Measurements from ENCODE around the gene GYS2. TPM values are rescaled to one million over a fixed set of nuclear protein-coding genes. Genes with fewer than 3 reads are reported as not detected.

GYS2 gene
- total RNA-seq, 1 experiment from 2014 or later = not detected

GRCh38 chr12:21650997-21651396 is 46.4 kb upstream of the GYS2 start:
- no peak for DNase-seq (ENCODE audit: low read depth, low spot score)
- H3K36me3 ChIP-seq (ENCODE audit: control insufficient read depth, insufficient read depth, low read length) = peaks cover 50% of the 10 kb centered on the region

DNA sequence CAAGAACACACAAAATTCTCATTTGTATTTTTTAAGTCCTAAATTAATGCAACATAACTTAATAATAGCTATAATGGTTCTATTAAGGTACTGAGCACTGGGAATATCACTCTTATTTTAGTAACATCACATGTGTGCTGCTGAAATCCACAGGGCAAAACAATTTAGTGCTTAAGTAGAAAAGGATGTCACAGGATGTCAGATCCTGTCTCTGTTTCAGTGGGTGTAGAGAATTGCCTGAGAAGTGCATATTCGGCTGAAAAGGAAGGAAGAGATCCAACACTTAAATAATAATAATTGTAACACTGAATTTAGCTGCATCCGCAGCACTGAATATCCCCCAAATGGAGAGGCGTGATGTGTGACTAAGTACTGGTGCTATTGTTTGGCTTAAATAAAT is 44.4 kb upstream of the GYS2 start:
- intact Hi-C loops (cut with micrococcal nuclease; ENCODE audit: unreplicated experiment) (no loop called here), in situ Hi-C loops (cut with HindIII; ENCODE audit: low pct_unique_long_range_greater_than_20kb, low sequenced_read_pairs) (no loop called here)
- H3K27me3 ChIP-seq (ENCODE audit: control insufficient read depth, insufficient read depth, low read length) = no peaks in the 10 kb centered on the region
- TF ChIP-seq SIN3A (IDR thresholded peaks at IDR 0.05; ENCODE audit: borderline replicate concordance, insufficient read depth, low read depth, low read length) (no peak), POLR2AphosphoS5 (IDR thresholded peaks at IDR 0.05; ENCODE audit: low read depth, low read length) (no peak), TCF7L2 (IDR thresholded peaks at IDR 0.05; ENCODE audit: low read depth, low read length) (no peak)
- TF ChIP-seq, protein P1, sequence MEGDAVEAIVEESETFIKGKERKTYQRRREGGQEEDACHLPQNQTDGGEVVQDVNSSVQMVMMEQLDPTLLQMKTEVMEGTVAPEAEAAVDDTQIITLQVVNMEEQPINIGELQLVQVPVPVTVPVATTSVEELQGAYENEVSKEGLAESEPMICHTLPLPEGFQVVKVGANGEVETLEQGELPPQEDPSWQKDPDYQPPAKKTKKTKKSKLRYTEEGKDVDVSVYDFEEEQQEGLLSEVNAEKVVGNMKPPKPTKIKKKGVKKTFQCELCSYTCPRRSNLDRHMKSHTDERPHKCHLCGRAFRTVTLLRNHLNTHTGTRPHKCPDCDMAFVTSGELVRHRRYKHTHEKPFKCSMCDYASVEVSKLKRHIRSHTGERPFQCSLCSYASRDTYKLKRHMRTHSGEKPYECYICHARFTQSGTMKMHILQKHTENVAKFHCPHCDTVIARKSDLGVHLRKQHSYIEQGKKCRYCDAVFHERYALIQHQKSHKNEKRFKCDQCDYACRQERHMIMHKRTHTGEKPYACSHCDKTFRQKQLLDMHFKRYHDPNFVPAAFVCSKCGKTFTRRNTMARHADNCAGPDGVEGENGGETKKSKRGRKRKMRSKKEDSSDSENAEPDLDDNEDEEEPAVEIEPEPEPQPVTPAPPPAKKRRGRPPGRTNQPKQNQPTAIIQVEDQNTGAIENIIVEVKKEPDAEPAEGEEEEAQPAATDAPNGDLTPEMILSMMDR (IDR thresholded peaks at IDR 0.05) = no peak
- ChIA-PET CTCF (no interaction called here), POLR2A (no interaction called here)
- no peak overlapping the region for H3K27ac ChIP-seq (ENCODE audit: low read length)
- H3K36me3 ChIP-seq (ENCODE audit: control insufficient read depth, insufficient read depth, low read length) = peaks cover 40% of the 10 kb centered on the region
- BruUV-seq (replicated peaks) = no TSS peak
- DNase-seq (ENCODE audit: low read depth, low spot score) (no peak), ATAC-seq (no peak)
- no peak overlapping the region for H3K4me3 ChIP-seq (ENCODE audit: low read depth in 2 of 2, low read length in 2 of 2)
- no peaks in the 10 kb centered on the region for H3K4me1 ChIP-seq (ENCODE audit: control insufficient read depth, insufficient read depth, low read length)
- no peaks in the 10 kb centered on the region for H3K9me3 ChIP-seq (ENCODE audit: control insufficient read depth, insufficient read depth, low read depth, low read length)

More at GRCh38 chr12:21650997-21651396, 46.4 kb upstream of the GYS2 start:
- intact Hi-C loops (cut with micrococcal nuclease; ENCODE audit: unreplicated experiment) = no loop called here
- TF ChIP-seq TCF7L2 (IDR thresholded peaks at IDR 0.05; ENCODE audit: low read depth, low read length) (no peak), REST (IDR thresholded peaks at IDR 0.05; ENCODE audit: insufficient read depth in 1 of 2, low read depth in 2 of 2, low read length in 1 of 2) (no peak), SIN3A (IDR thresholded peaks at IDR 0.05; ENCODE audit: borderline replicate concordance, insufficient read depth, low read depth, low read length) (no peak), POLR2AphosphoS5 (IDR thresholded peaks at IDR 0.05; ENCODE audit: low read depth, low read length) (no peak)
- TF ChIP-seq, protein P1 (IDR thresholded peaks at IDR 0.05) = no peak
- peaks cover 4% of the 10 kb centered on the region; the same call in 1 of the 2 replicates for H3K4me1 ChIP-seq (ENCODE audit: control insufficient read depth, insufficient read depth, low read length)
- H3K27ac ChIP-seq (ENCODE audit: low read length) = no peak overlapping the region
- no peaks in the 10 kb centered on the region for H3K9me3 ChIP-seq (ENCODE audit: control insufficient read depth, insufficient read depth, low read depth, low read length)
- in situ Hi-C loops (cut with HindIII; ENCODE audit: low pct_unique_long_range_greater_than_20kb, low sequenced_read_pairs) = no loop called here
- no peaks in the 10 kb centered on the region for H3K27me3 ChIP-seq (ENCODE audit: control insufficient read depth, insufficient read depth, low read length)
- no peak for ATAC-seq
- POLR2A ChIA-PET = no interaction called here
- CTCF ChIA-PET = no interaction called here
- no peak overlapping the region for H3K4me3 ChIP-seq (ENCODE audit: low read depth in 2 of 2, low read length in 2 of 2)
- no TSS peak for BruUV-seq (replicated peaks)
